ENCODE measurements around the gene SNRPA1.

The SNRPA1 gene

GRCh38 chr15:101318147-101318819 is 23.2 kb upstream of the SNRPA1 start:
- DNase-seq = no peak

GRCh38 chr15:101317336-101317872 is 22.4 kb upstream of the SNRPA1 start:
- no peak for DNase-seq

- no peak for DNase-seq
These were observed 21.5 kb upstream of the SNRPA1 start for GRCh38 chr15:101316529-101316928.

GRCh38 chr15:101315736-101316135 is 20.7 kb upstream of the SNRPA1 start:
- no peak for DNase-seq

GRCh38 chr15:101314336-101315125 is 19.5 kb upstream of the SNRPA1 start:
- no peak for DNase-seq

GRCh38 chr15:101313041-101313761 is 18.2 kb upstream of the SNRPA1 start:
- DNase-seq = no peak

GRCh38 chr15:101310508-101310907 is 15.5 kb upstream of the SNRPA1 start:
- no peak for DNase-seq

GRCh38 chr15:101310161-101310480 is 15.1 kb upstream of the SNRPA1 start:
- no peak for DNase-seq

GRCh38 chr15:101309436-101310160 is 14.6 kb upstream of the SNRPA1 start:
- no peak for DNase-seq

GRCh38 chr15:101308604-101309435 is 13.8 kb upstream of the SNRPA1 start:
- DNase-seq = no peak

- DNase-seq = no peak
These were observed 13.0 kb upstream of the SNRPA1 start for GRCh38 chr15:101307897-101308603.

GRCh38 chr15:101307048-101307896 is 12.2 kb upstream of the SNRPA1 start:
- DNase-seq = no peak

GRCh38 chr15:101306341-101307047 is 11.4 kb upstream of the SNRPA1 start:
- DNase-seq = no peak

- no peak for DNase-seq
These were observed 10.8 kb upstream of the SNRPA1 start for GRCh38 chr15:101305820-101306255.

GRCh38 chr15:101303408-101303807 is 8.4 kb upstream of the SNRPA1 start:
- no peak for DNase-seq

- no peak for DNase-seq
These were observed 1.7 kb upstream of the SNRPA1 start for GRCh38 chr15:101296418-101297405.

- DNase-seq = no peak
These were observed 636 bp upstream of the SNRPA1 start for GRCh38 chr15:101295607-101296161.

GRCh38 chr15:101293122-101293521 is 1.9 kb downstream of the SNRPA1 start:
- DNase-seq = no peak

Data from activated gamma-delta T cell treated with Interleukin-2 at 50 U/mL for 16 hours (primary cell).